Measurements from ENCODE around the gene AGBL4.

Gene AGBL4

GRCh38 chr1:48568501-48568900 is 1455.3 kb downstream of the AGBL4 start:
- TF ChIP-seq, protein P1, sequence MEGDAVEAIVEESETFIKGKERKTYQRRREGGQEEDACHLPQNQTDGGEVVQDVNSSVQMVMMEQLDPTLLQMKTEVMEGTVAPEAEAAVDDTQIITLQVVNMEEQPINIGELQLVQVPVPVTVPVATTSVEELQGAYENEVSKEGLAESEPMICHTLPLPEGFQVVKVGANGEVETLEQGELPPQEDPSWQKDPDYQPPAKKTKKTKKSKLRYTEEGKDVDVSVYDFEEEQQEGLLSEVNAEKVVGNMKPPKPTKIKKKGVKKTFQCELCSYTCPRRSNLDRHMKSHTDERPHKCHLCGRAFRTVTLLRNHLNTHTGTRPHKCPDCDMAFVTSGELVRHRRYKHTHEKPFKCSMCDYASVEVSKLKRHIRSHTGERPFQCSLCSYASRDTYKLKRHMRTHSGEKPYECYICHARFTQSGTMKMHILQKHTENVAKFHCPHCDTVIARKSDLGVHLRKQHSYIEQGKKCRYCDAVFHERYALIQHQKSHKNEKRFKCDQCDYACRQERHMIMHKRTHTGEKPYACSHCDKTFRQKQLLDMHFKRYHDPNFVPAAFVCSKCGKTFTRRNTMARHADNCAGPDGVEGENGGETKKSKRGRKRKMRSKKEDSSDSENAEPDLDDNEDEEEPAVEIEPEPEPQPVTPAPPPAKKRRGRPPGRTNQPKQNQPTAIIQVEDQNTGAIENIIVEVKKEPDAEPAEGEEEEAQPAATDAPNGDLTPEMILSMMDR (IDR thresholded peaks at IDR 0.05; ENCODE audit: control extremely low read depth, extremely low read depth, low read depth, missing control alignments): no peak
- DNase-seq (ENCODE audit: extremely low spot score): no peak
- POLR2A ChIA-PET: no interaction called here
- CTCF ChIA-PET: no interaction called here

- TF ChIP-seq, protein P1 (IDR thresholded peaks at IDR 0.05; ENCODE audit: control extremely low read depth, extremely low read depth, low read depth, missing control alignments): no peak
- POLR2A ChIA-PET: no interaction called here
- no peak for DNase-seq (ENCODE audit: extremely low spot score)
- CTCF ChIA-PET: interaction anchor here (1.4 kb wide), 1 partner anchor 10 kb away, joined by 3 read pairs; no protein-coding TSS in a partner anchor
Observed at GRCh38 chr1:48566492-48566891, 1457.3 kb downstream of the AGBL4 start.

- TF ChIP-seq, protein P1 (IDR thresholded peaks at IDR 0.05; ENCODE audit: control extremely low read depth, extremely low read depth, low read depth, missing control alignments): no peak
- no peak for DNase-seq (ENCODE audit: extremely low spot score)
- ChIA-PET POLR2A (no interaction called here), CTCF (no interaction called here)
Observed at GRCh38 chr1:48563021-48563420, 1460.7 kb downstream of the AGBL4 start.

- ChIA-PET POLR2A (no interaction called here), CTCF (no interaction called here)
- TF ChIP-seq, protein P1 (IDR thresholded peaks at IDR 0.05; ENCODE audit: control extremely low read depth, extremely low read depth, low read depth, missing control alignments): no peak
- DNase-seq (ENCODE audit: extremely low spot score): no peak
Observed at GRCh38 chr1:48561444-48561843, 1462.3 kb downstream of the AGBL4 start.

GRCh38 chr1:48560577-48560976 is 1463.2 kb downstream of the AGBL4 start:
- ChIA-PET POLR2A (no interaction called here), CTCF (interaction anchor here (1.1 kb wide), 1 partner anchor 11 kb away, joined by 3 read pairs; no protein-coding TSS in a partner anchor)
- no peak for DNase-seq (ENCODE audit: extremely low spot score)
- TF ChIP-seq, protein P1 (IDR thresholded peaks at IDR 0.05; ENCODE audit: control extremely low read depth, extremely low read depth, low read depth, missing control alignments): no peak

DNA sequence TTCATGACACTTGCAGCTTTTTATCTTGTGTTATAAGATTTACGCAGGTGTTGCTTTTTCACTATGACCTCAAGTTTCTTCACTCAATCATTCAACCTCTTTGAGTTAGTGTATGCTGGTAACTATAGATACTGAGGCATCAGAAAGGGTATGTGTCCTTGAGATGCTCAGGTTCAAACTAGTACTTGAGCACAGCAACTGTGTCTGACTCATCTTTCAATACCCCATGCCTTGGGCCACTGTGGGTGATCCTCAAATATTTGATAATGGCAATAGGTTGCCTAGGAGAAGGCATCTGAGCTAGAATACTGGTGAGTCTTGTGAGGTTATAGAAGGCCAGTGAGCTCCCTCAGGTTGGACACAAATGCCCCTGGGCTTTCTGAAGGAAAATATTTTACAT is 1463.6 kb downstream of the AGBL4 start:
- CTCF ChIA-PET: interaction anchor here (1.1 kb wide), 1 partner anchor 11 kb away, joined by 3 read pairs; no protein-coding TSS in a partner anchor
- TF ChIP-seq, protein P1 (IDR thresholded peaks at IDR 0.05; ENCODE audit: control extremely low read depth, extremely low read depth, low read depth, missing control alignments): no peak
- DNase-seq (ENCODE audit: extremely low spot score): no peak
- POLR2A ChIA-PET: no interaction called here

- no peak for DNase-seq (ENCODE audit: extremely low spot score)
- ChIA-PET CTCF (interaction anchor here (1.3 kb wide), 1 partner anchor 18 kb away, joined by 3 read pairs; no protein-coding TSS in a partner anchor), POLR2A (no interaction called here)
- TF ChIP-seq, protein P1 (IDR thresholded peaks at IDR 0.05; ENCODE audit: control extremely low read depth, extremely low read depth, low read depth, missing control alignments): no peak
Observed at GRCh38 chr1:48558366-48558765, 1465.4 kb downstream of the AGBL4 start.

Data from GM10248 (cell line).